HG03103 (cell line): ENCODE measurements around the gene GARIN3.
A peak's percentile ranks its signal among the peaks of the same experiment; 100 is the strongest.
"Not testable (repeated sequence)": the region's sequence is repeated elsewhere in the genome, so short reads cannot be mapped to it uniquely, and the experiment has no call there.

Experiments used
- ATAC-seq: cut with Tn5 transposase; IDR thresholded peaks from one replicate; pipeline ENCODE4 v1.9.1; 2021; ENCODE audit warnings: low read depth; ENCODE audit not compliant: unreplicated experiment

Gene GARIN3

GRCh38 chr5:157186309-157187045, 20.4 kb upstream of the GARIN3 start:
- no peak for ATAC-seq

GRCh38 chr5:157185122-157185521, 19.1 kb upstream of the GARIN3 start:
- not testable (repeated sequence) for ATAC-seq

GRCh38 chr5:157184117-157184670, 18.1 kb upstream of the GARIN3 start:
- ATAC-seq, result no peak

- no peak for ATAC-seq
These were observed 16.2 kb upstream of the GARIN3 start for GRCh38 chr5:157182143-157182757.

- ATAC-seq, result no peak
These were observed 14.6 kb upstream of the GARIN3 start, which contains the start of gene ITK for GRCh38 chr5:157180374-157181264. TSS of gene ITK (plus strand) at chr5:157180840. CDS start at chr5:157180978, 138 bp downstream.

GRCh38 chr5:157178966-157179365, 12.9 kb upstream of the GARIN3 start:
- no peak for ATAC-seq

- no peak for ATAC-seq
These were observed 11.9 kb upstream of the GARIN3 start for GRCh38 chr5:157177953-157178352.

GRCh38 chr5:157175071-157175612, 9.1 kb upstream of the GARIN3 start:
- ATAC-seq, result no peak

- peak; percentile 97 for ATAC-seq
These were observed 6.3 kb upstream of the GARIN3 start for GRCh38 chr5:157172403-157172802.

GRCh38 chr5:157168286-157168685, 2.2 kb upstream of the GARIN3 start:
- ATAC-seq, result no peak

GRCh38 chr5:157167214-157167621, 1.2 kb upstream of the GARIN3 start:
- no peak for ATAC-seq

- no peak for ATAC-seq
These were observed 396 bp downstream of the GARIN3 start for GRCh38 chr5:157165668-157166067.

- ATAC-seq, result no peak
These were observed 803 bp downstream of the GARIN3 start for GRCh38 chr5:157165261-157165660.

GRCh38 chr5:157164521-157164920, 1.5 kb downstream of the GARIN3 start:
- no peak for ATAC-seq

GRCh38 chr5:157162919-157163510, 3.0 kb downstream of the GARIN3 start:
- ATAC-seq, result no peak

- ATAC-seq, result no peak
These were observed 4.1 kb downstream of the GARIN3 start for GRCh38 chr5:157161996-157162395.

GRCh38 chr5:157160001-157160400, 6.1 kb downstream of the GARIN3 start:
- ATAC-seq, result no peak

GRCh38 chr5:157159209-157159751, 6.8 kb downstream of the GARIN3 start:
- ATAC-seq, result no peak

GRCh38 chr5:157157293-157157891, 8.7 kb downstream of the GARIN3 start:
- ATAC-seq, result no peak
